Activated T-cell treated with anti-CD3 and anti-CD28 coated beads for 4 hours (primary cell): Measurements from ENCODE around the gene RABL6.
"Not testable (repeated sequence)": the region's sequence is repeated elsewhere in the genome, so short reads cannot be mapped to it uniquely, and the experiment has no call there.

Experiments
- DNase-seq: peaks from one replicate; pipeline ENCODE4 v3.0.0-alpha.2; 2020

The RABL6 gene

GRCh38 chr9:136796238-136796774 is 11.4 kb upstream of the RABL6 start, which contains the start of gene CCDC183:
Gene CCDC183 (plus strand): TSS chr9:136796338. CDS start chr9:136796398, 60 bp downstream.
- DNase-seq, result no peak

GRCh38 chr9:136796775-136797347 is 10.9 kb upstream of the RABL6 start:
- not testable (repeated sequence) for DNase-seq

GRCh38 chr9:136798708-136799078 is 9.1 kb upstream of the RABL6 start:
- DNase-seq, result no peak

- no peak for DNase-seq
These were observed 8.5 kb upstream of the RABL6 start for GRCh38 chr9:136799079-136799853.

- peak; percentile 88 for DNase-seq
These were observed 7.7 kb upstream of the RABL6 start for GRCh38 chr9:136799854-136800657.

GRCh38 chr9:136802321-136802720 is 5.4 kb upstream of the RABL6 start:
- DNase-seq, result no peak

GRCh38 chr9:136803009-136803550 is 4.7 kb upstream of the RABL6 start:
- not testable (repeated sequence) for DNase-seq

GRCh38 chr9:136803551-136804508 is 3.9 kb upstream of the RABL6 start:
- no peak for DNase-seq

- DNase-seq, result no peak
These were observed 3.1 kb upstream of the RABL6 start for GRCh38 chr9:136804509-136805206.

GRCh38 chr9:136805207-136805740 is 2.5 kb upstream of the RABL6 start:
- no peak for DNase-seq

GRCh38 chr9:136806067-136806466 is 1.7 kb upstream of the RABL6 start:
- DNase-seq, result no peak

- DNase-seq, result no peak
These were observed 1.0 kb upstream of the RABL6 start for GRCh38 chr9:136806631-136807201.

GRCh38 chr9:136808075-136808805 is 492 bp downstream of the RABL6 start:
- peak; percentile 34 for DNase-seq

- DNase-seq, result no peak
These were observed 1.0 kb downstream of the RABL6 start for GRCh38 chr9:136808806-136809158.

GRCh38 chr9:136814725-136815421 is 7.1 kb downstream of the RABL6 start:
- no peak for DNase-seq

GRCh38 chr9:136815422-136815782 is 7.7 kb downstream of the RABL6 start:
- DNase-seq, result no peak

GRCh38 chr9:136820971-136821825 is 13.4 kb downstream of the RABL6 start:
- DNase-seq, result no peak

GRCh38 chr9:136821826-136822544 is 14.2 kb downstream of the RABL6 start:
- no peak for DNase-seq
